Dermis blood vessel endothelial cell (primary cell): Measurements from ENCODE around the gene PAN2. TPM values are rescaled to one million over a fixed set of nuclear protein-coding genes. Genes with fewer than 3 reads are reported as not detected.

Source experiments
- DNase-seq: peaks from one replicate; pipeline ENCODE4 v3.0.0; 2010
- total RNA-seq: library from RNA; depleted of rRNA; stranded (reverse); fragments of >200 nt; gene quantifications from 2 replicates; pipeline ENCODE4 v1.2.3, GENCODE V29; 2014

PAN2 gene
- total RNA-seq, 1 donor from 2014 or later, result 24.2 TPM

GRCh38 chr12:56266693-56267442 is 66.9 kb downstream of the PAN2 start, which contains the start of gene COQ10A:
TSS of gene COQ10A (plus strand) at chr12:56266942. CDS start at chr12:56267119, 177 bp downstream.
- DNase-seq, result peak; percentile 86

Other genes starting within 250 kb of the PAN2 start
- 106 and 276 TPM in 2 replicates for gene PA2G4, start 229.4 kb downstream of the PAN2 start, total RNA-seq
- gene RPL41, start 217.4 kb downstream of the PAN2 start, total RNA-seq, result 2,567 and 3,056 TPM in 2 replicates
- 4.7 and 5.6 TPM in 2 replicates for gene ZC3H10, start 215.7 kb downstream of the PAN2 start, total RNA-seq
- gene ESYT1, start 205.7 kb downstream of the PAN2 start, total RNA-seq, result 400 and 456 TPM in 2 replicates
- 80.8 and 96.8 TPM in 2 replicates for gene MYL6B, start 181.4 kb downstream of the PAN2 start, total RNA-seq
- 1,647 and 2,863 TPM in 2 replicates for gene MYL6, start 175.6 kb downstream of the PAN2 start, total RNA-seq
- gene SMARCC2, start 144.5 kb downstream of the PAN2 start, total RNA-seq, result 47.5 and 51.2 TPM in 2 replicates
- gene RNF41, start 112.1 kb downstream of the PAN2 start, total RNA-seq, result 102 and 119 TPM in 2 replicates
- gene NABP2, start 109.7 kb downstream of the PAN2 start, total RNA-seq, result 24.8 and 32.9 TPM in 2 replicates
- gene SLC39A5, start 103.9 kb downstream of the PAN2 start, total RNA-seq, result not detected in 2 replicates
- gene ANKRD52, start 75.6 kb downstream of the PAN2 start, total RNA-seq, result 23.0 and 31.5 TPM in 2 replicates
- gene COQ10A, start 67.1 kb downstream of the PAN2 start, total RNA-seq, result 8.4 and 10.0 TPM in 2 replicates
- 67.0 and 267 TPM in 2 replicates for gene CS, start 33.7 kb downstream of the PAN2 start, total RNA-seq
- 80.0 and 94.8 TPM in 2 replicates for gene CNPY2, start 18.0 kb downstream of the PAN2 start, total RNA-seq
- gene IL23A, start 4.9 kb upstream of the PAN2 start, total RNA-seq, result 0.23 and 0.34 TPM in 2 replicates
- 72.7 and 95.0 TPM in 2 replicates for gene STAT2, start 26.1 kb upstream of the PAN2 start, total RNA-seq
- not detected in 2 replicates for gene APOF, start 28.9 kb upstream of the PAN2 start, total RNA-seq
- gene TIMELESS, start 115.4 kb upstream of the PAN2 start, total RNA-seq, result 8.8 and 24.7 TPM in 2 replicates
- gene MIP, start 120.7 kb upstream of the PAN2 start, total RNA-seq, result not detected in 2 replicates
- 1.6 and 2.4 TPM in 2 replicates for gene SPRYD4, start 134.6 kb upstream of the PAN2 start, total RNA-seq
- 0.28 and 0.51 TPM in 2 replicates for gene GLS2, start 154.2 kb upstream of the PAN2 start, total RNA-seq
- gene RBMS2, start 187.8 kb upstream of the PAN2 start, total RNA-seq, result 37.9 and 76.6 TPM in 2 replicates